Skeletal muscle cell (primary cell): ENCODE results near the gene CHST14.

Experiments used
- DNase-seq: peaks from one replicate; pipeline ENCODE4 v3.0.0-alpha.2; 2010; ENCODE audit warnings: low read depth
- H3K4me3 ChIP-seq: 2 replicates; pipeline ENCODE4 v1.5.1; 2011; ENCODE audit warnings: low read depth, mild to moderate bottlenecking, control low read depth, low read length, moderate library complexity

CHST14 gene

GRCh38 chr15:40479024-40479423 lies 8.2 kb downstream of the CHST14 start:
- no peak for DNase-seq
- no peak overlapping the region for H3K4me3 ChIP-seq

GRCh38 chr15:40481341-40482074 lies 10.7 kb downstream of the CHST14 start:
- no peak for DNase-seq
- no peak overlapping the region for H3K4me3 ChIP-seq

GRCh38 chr15:40483919-40484318 lies 13.1 kb downstream of the CHST14 start:
- no peak for DNase-seq
- no peak overlapping the region for H3K4me3 ChIP-seq

GRCh38 chr15:40486066-40486770 lies 15.4 kb downstream of the CHST14 start:
- DNase-seq: no peak
- no peak overlapping the region for H3K4me3 ChIP-seq

GRCh38 chr15:40487816-40488682 lies 17.3 kb downstream of the CHST14 start:
- no peak overlapping the region for H3K4me3 ChIP-seq
- no peak for DNase-seq

- DNase-seq: no peak
- no peak overlapping the region for H3K4me3 ChIP-seq
Observed at GRCh38 chr15:40489274-40490175, 18.7 kb downstream of the CHST14 start.

GRCh38 chr15:40493089-40493840 lies 22.5 kb downstream of the CHST14 start:
- no peak for DNase-seq
- H3K4me3 ChIP-seq: no peak overlapping the region

- no peak overlapping the region for H3K4me3 ChIP-seq
- no peak for DNase-seq
Observed at GRCh38 chr15:40495516-40495915, 24.7 kb downstream of the CHST14 start.

- no peak for DNase-seq
- H3K4me3 ChIP-seq: no peak overlapping the region
Observed at GRCh38 chr15:40498418-40498817, 27.6 kb downstream of the CHST14 start.

- DNase-seq: no peak
- H3K4me3 ChIP-seq: no peak overlapping the region
Observed at GRCh38 chr15:40498891-40499290, 28.1 kb downstream of the CHST14 start.

GRCh38 chr15:40499931-40500330 lies 29.1 kb downstream of the CHST14 start:
- no peak overlapping the region for H3K4me3 ChIP-seq
- DNase-seq: no peak

GRCh38 chr15:40500568-40501330 lies 30.0 kb downstream of the CHST14 start:
- no peak overlapping the region for H3K4me3 ChIP-seq
- DNase-seq: no peak

- DNase-seq: no peak
Observed at GRCh38 chr15:40501487-40501886, 30.7 kb downstream of the CHST14 start.

GRCh38 chr15:40506964-40507571 lies 36.3 kb downstream of the CHST14 start:
- peak; percentile 28 for DNase-seq
- H3K4me3 ChIP-seq: peak overlapping the region; percentile 33

More at GRCh38 chr15:40501487-40501886, 30.7 kb downstream of the CHST14 start:
- H3K4me3 ChIP-seq: no peak overlapping the region

GRCh38 chr15:40508216-40508615 lies 37.4 kb downstream of the CHST14 start:
- H3K4me3 ChIP-seq: no peak overlapping the region
- DNase-seq: no peak

GRCh38 chr15:40510201-40510600 lies 39.4 kb downstream of the CHST14 start:
- DNase-seq: no peak
- no peak overlapping the region for H3K4me3 ChIP-seq

GRCh38 chr15:40511093-40511471 lies 40.3 kb downstream of the CHST14 start:
- no peak for DNase-seq
- peak overlapping the region; percentile 56 for H3K4me3 ChIP-seq
